GM18526 (cell line): Measurements from ENCODE around the gene PRR3.

ENCODE experiments used
- POLR2A ChIP-seq: IDR thresholded peaks from 3 replicates; pipeline ENCODE4 v1.6.1; 2011; ENCODE audit not compliant: insufficient read length; ENCODE audit errors: extremely low read depth

PRR3 gene

DNA sequence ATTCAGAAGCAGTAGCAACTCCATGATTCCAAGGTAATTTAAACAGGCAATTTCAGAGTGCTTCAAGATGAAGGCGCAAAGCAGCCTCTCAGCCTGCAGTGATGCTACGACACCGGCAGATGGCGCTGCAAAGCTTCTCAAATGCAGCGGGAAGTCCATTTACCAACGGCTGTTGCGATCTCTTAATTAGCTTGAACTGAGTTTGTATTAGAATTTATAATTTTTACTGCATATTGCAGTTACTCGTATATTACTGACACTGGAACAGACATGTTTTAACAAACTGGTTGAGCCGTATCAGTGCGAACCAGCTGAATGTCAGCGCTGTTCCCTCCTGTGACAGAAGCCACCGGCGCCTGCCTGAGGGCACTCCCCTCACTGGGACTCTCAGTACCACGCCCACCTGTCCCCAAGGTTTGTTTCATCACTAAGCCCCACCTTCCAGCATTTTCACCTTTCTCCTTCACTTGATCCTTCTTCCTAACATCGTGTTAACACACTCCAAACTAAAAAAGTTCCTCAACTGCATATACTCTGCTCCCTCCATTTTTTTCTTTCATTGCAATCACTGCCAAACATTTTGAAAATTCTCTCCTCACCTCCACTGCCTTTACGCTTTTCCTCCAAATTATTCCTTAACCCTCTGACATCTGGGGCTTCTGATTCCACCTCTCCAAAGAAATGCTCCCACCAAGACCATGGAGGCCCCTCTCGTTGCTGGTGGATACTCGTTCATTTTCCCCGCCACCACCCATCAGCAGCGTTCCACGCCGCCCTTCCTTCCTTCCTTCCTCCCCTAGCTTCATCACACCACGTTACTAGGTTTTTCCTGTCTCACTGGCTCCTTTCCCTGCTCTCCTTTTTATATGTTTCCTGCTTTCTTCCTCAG is 15.3 kb upstream of the PRR3 start:
- TF ChIP-seq POLR2A, result no peak

DNA sequence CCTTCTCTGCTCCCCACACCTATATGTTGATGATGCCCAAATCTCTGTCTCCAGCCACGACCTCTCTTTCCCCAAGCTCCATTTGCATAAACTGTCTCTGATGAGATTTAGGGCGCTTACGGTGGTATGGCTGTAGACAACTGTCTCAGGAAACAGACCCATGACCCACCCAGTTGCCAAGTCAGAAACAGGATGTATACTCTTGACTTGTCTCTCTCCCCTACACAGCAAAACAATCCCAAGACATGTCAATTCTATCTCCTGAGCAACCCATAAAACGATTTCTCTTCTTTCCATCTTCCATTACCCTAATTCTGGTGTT is 14.7 kb upstream of the PRR3 start:
- TF ChIP-seq POLR2A, result no peak

DNA sequence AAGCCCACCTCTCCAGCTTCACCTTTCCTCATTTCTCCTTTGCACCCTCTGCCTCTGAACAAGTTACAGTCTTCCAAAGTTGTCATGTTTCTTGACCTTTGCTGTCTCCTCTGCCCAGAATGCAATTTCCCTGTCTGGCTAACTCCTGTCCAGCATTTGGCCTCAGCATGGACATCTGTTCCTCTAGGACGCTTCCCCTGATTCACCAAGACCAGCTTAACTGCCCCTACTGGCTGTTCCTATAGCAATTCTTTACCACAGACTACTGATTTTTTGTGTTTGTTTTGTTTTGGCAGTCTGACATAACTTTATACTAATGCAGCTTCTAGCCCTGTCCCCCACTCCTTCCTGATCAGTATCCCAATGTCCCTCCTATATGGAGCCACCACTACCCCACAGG is 14.2 kb upstream of the PRR3 start:
- no peak for TF ChIP-seq POLR2A

DNA sequence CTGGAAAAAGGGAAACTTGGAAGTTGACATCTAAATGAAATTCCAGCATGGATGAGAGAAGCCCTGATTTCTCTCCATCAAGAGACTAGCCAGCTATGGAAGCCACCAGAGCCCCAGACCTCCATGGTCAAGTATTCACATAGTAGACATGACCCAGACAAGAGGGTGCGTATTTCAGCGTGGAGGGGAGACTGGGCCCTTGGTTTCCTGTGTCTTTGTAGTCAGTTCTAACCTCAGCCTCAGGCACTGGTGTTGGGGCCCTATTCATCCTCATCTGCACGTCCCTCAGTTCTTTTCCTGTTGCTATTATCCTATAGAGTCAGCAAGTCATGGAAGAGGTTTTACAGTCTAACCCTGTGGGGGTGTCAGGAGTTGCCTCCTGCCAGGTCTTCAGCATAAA is 13.3 kb upstream of the PRR3 start:
- no peak for TF ChIP-seq POLR2A

DNA sequence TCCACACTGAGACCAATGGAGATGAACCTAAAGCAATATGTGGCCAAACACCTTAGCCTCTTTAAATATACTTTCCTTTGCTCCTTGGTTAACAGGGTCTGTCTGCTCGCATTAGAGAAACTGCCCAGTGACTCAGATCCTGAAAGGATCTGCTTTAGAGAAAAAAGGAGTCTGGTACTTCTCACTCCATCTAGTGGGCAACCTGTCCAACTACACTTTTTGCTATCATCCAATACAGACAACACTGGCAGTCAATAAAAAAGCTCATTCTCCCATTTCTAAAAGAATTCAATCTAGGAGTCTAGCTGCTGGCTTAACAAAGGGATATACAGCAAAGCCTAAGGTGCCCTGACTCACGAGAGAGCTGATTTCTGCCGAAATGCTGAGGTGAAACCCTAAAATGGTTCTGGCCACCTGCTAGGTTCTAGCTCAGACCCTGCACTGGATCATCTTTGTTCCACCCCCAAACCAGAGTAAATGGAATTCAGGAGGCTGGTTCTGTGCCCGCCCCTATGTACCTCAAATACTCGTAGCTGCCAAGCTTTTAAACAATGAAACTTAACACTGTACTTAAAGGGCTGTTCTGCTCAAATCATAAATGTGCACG is 12.3 kb upstream of the PRR3 start:
- TF ChIP-seq POLR2A, result no peak

DNA sequence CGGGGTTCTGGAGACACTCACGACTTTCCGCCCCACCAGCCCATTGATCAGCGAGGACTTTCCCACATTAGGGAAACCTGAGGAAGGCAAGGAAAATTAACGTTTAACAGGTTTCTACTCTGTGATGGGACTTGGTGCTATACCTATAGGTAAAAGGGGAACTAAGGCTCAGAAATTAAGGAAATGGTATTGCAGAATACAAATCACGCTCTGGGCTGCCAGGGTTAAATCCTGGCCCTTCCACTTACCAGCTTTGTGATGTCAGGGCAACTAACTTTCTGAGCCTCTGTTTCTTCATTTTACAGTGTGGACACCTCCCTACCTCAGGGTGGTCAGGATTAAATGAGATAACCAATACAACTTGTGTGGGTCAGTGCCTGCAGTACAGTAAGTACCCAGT is 9.6 kb upstream of the PRR3 start:
- TF ChIP-seq POLR2A, result no peak

DNA sequence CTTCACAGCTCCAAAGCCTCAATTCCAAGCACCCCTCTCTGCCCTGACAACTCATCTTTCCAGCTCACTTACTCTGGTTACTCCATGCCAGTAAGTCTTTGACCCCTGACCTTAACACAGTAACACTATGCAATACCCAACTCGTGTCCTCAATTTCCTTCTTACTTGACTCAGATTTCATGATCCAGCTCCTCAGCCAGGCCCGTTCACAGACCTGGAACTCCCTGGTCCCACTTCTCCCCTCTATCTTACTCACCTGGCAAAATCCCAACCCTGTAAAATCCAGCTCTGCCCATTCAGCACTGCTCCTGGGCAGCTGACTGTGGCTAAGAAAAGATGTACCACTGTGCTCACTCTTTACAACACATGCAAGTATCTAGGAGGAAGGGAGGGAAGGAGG is 8.7 kb upstream of the PRR3 start:
- no peak for TF ChIP-seq POLR2A

DNA sequence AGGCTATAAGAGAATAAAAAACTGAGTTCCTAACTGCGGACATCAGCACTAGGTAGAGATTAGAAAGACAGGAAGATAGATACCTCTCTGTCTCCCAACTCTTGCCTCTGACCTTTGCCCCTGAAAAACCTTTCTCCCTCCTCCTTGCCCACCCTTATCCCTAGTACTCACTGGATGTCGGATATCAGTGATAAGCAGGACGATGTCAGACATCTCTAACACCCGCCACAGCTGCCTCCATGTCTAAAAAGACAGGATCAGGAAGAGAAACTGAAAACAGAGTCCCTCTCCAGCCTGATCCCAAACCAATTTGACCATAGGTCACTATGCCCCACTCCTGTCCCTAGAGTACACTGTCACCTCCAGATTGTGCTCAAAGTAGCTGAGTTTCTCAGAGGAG is 2.7 kb upstream of the PRR3 start:
- TF ChIP-seq POLR2A, result no peak

DNA sequence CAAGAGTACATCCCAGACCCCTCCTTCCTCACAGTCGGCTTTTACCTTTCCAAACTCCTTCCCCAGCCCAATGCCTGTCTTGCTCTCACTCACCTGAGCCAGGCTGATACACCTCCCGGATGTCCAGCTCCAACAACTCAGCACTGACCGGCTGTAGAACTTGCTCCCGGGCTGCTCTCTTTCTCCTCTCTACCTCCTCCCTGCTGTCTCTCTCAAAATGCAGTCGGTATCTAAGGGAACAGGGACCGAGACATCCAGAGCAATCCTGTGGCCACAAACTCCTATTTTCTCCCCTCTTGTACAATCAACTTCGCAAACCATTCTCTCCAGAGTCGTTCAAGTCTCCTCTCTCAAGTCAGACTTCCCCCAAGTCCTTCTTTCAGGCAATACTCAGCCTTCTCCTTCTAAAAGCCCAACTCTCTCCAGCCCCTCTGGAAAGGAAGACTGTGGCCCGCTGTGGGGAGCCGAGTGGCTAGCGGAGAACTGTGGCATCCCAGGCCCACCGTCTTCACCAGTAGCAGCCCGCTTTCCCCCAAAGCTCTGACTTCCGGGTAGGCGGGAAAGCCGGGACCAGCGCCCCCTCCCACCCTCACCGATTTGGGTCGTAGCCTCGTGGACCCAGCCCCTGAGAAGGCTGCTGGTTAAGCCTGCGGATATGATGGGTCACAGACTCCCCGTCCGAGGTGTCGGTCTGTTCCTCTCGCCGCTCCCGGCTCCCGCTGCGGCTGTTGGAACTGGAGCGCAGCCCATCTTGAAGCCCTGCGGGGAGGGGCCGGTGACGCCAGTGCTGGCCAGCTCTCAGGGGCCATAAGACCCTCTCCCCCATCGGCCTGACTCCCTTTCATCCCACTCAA is 1.9 kb upstream of the PRR3 start:
- no peak for TF ChIP-seq POLR2A

DNA sequence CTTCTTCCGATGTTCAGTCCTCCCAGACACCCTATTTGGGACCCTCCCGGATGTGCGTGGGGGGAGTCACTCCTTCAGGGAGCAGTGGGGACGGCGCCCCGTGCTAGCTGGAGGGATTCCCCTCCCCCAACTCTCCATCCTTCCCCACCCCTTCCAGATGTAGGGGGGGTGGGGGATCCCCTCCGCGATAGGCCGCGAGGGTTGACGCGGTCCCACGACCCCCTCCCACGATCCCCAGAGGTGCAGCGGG is 1.4 kb upstream of the PRR3 start:
- TF ChIP-seq POLR2A, result no peak

DNA sequence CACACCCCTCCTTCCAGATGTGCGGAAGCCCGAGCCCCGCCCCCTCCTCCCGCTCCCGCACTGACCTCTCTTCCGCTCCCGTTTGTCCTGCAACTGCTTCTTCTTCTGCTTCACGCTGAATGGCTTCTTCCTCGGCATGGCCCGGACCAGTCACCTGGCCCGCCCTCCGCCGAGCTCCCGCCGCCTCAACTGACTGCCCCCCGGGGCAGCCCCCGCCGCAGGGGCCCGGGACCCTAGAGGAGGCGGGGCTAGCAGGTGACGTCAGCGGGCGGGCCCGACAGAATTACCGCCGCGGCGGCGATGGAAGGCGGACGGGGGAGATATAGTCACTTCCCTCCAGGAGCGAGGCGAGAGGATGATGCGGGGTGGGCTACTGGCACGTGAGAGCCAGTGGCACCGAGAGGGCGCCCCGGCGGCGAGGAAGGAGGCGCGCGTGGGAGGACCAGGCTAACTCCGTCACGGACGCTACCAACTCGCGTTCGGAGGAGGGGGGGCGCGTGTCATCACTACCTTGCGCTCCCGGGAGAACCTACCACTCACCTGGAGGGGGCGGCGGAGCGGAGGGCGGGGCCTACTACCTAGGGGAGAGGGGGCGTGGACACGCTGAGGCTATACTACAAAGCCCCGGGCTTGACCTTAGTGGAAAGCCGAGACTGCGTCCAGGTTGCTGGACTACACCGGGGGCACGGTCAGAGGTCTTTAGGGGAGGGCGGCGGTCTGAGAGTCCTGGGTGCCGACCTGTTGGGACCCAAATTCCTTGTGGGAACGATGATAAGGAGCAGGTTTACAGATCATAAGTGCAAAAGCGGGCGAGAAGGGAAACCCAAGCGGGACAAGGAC is 809 bp upstream of the PRR3 start, which contains the start of gene GNL1:
TSS of gene GNL1 (minus strand) at position 424 of the 840 bp plus-strand sequence. CDS start at position 138, 286 bp downstream.
- TF ChIP-seq POLR2A, result no peak

DNA sequence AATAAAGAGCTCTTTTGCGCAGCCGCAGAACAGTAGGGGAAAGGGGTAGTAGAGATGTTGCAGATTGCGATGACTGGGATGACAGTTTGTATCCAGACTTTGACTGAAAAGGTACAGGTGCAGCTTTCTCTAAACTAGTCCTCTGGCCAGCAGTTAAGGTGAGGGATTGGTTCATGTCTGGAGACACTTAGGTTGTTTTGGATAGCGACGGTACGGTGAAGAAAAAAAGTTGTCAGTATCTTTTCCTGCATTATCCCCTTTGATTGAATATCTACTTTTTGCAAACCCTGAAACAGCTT is 537 bp downstream of the PRR3 start:
- no peak for TF ChIP-seq POLR2A

DNA sequence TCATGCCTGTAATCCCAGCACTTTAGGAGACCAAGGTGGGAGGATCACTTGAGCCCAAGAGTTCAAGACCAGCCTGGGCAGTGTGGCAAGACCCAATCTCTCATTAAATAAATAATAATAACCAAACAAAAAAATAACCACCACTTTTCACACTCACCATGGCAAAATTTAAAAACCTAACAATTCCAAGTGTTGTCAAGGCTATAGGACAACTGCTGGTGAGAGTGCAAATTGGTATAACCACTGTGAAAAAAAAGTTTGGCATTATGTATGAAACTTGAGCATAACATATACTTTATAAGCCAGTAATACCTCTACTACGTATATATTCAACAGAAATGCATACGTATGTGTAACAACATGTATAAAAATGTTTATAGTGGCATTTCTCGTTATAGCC is 3.8 kb downstream of the PRR3 start:
- TF ChIP-seq POLR2A, result no peak

DNA sequence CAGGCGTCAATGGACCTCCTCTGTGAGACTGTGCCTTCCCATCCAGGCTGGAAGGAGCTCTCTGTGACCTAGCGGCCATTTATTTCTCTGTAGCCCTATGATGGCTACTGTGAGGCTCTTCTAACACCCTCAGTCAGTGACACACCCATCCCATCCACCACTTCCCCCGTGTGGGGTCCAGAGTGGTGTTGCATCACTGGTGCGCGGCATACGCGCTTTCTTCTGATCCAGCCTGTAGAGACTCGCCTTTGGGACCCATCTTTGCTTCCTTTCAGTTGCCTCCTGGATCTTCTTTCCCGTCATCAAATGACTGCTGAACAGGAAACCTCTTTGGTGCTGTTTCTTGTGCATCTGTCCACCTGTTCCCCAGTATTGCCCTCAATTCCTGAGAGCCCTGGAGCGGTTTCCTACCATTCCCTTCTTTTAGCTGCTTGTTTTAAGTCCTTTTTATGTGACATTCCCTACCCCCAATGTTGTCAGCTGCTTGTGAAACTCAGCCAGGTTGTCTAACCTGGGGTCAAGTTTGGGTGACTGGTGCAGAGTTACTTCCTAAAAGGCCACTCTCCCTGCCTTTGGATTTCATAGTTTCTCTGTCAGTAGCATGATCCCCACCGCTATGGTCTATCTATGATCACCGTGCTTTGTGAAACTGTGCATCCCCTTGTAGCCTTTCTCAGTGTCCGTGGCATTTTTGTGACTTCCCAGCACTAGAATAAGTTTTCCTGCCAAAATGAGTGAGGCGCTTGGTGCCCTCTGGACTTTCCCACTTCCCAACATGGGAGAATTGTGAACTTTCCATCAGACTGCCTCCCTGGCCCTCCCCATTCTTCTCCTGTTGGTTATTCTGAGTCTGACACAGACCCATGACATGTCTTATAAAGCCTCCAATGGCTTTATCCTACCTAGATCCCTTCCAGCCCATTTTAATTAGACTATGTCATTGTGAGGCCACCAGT is 5.7 kb downstream of the PRR3 start:
- TF ChIP-seq POLR2A, result no peak
